IPS-18c (cell line): ENCODE results near the gene IFNA5.

ENCODE experiments used
- H3K4me3 ChIP-seq: 2 replicates; pipeline ENCODE4 v1.7.0; 2013; ENCODE audit warnings: low read depth, mild to moderate bottlenecking, low read length, moderate library complexity; ENCODE audit not compliant: insufficient read depth
- H3K9me3 ChIP-seq: one replicate; pipeline ENCODE4 v1.6.1; 2013; ENCODE audit warnings: mild to moderate bottlenecking, low read length, moderate library complexity; ENCODE audit not compliant: control insufficient read depth, insufficient read depth

Gene IFNA5

GRCh38 chr9:21314152-21314551, 9.0 kb upstream of the IFNA5 start:
- no peaks in the 10 kb centered on the region for H3K9me3 ChIP-seq
- H3K4me3 ChIP-seq, result no peak overlapping the region

GRCh38 chr9:21311889-21312288, 6.8 kb upstream of the IFNA5 start:
- H3K9me3 ChIP-seq, result no peaks in the 10 kb centered on the region
- no peak overlapping the region for H3K4me3 ChIP-seq

- Histone ChIP-seq H3K4me3 (no peak overlapping the region), H3K9me3 (no peaks in the 10 kb centered on the region)
Observed at GRCh38 chr9:21295992-21296391, 9.1 kb downstream of the IFNA5 start.

GRCh38 chr9:21294904-21295538, 10.1 kb downstream of the IFNA5 start:
- Histone ChIP-seq H3K9me3 (no peaks in the 10 kb centered on the region), H3K4me3 (no peak overlapping the region)

- Histone ChIP-seq H3K9me3 (no peaks in the 10 kb centered on the region), H3K4me3 (no peak overlapping the region)
Observed at GRCh38 chr9:21294364-21294774, 10.7 kb downstream of the IFNA5 start.

GRCh38 chr9:21289848-21290247, 15.3 kb downstream of the IFNA5 start:
- Histone ChIP-seq H3K9me3 (no peaks in the 10 kb centered on the region), H3K4me3 (no peak overlapping the region)

GRCh38 chr9:21287280-21287679, 17.8 kb downstream of the IFNA5 start:
- Histone ChIP-seq H3K4me3 (no peak overlapping the region), H3K9me3 (no peaks in the 10 kb centered on the region)

GRCh38 chr9:21286659-21287058, 18.5 kb downstream of the IFNA5 start:
- Histone ChIP-seq H3K4me3 (no peak overlapping the region), H3K9me3 (no peaks in the 10 kb centered on the region)

GRCh38 chr9:21286099-21286498, 19.0 kb downstream of the IFNA5 start:
- Histone ChIP-seq H3K9me3 (no peaks in the 10 kb centered on the region), H3K4me3 (no peak overlapping the region)

- no peak overlapping the region for H3K4me3 ChIP-seq
- no peaks in the 10 kb centered on the region for H3K9me3 ChIP-seq
Observed at GRCh38 chr9:21281275-21281674, 23.8 kb downstream of the IFNA5 start.

GRCh38 chr9:21268347-21268657, 36.8 kb downstream of the IFNA5 start:
- H3K9me3 ChIP-seq, result no peaks in the 10 kb centered on the region
- H3K4me3 ChIP-seq, result no peak overlapping the region

GRCh38 chr9:21267485-21268346, 37.4 kb downstream of the IFNA5 start:
- Histone ChIP-seq H3K4me3 (no peak overlapping the region), H3K9me3 (no peaks in the 10 kb centered on the region)

- Histone ChIP-seq H3K9me3 (no peaks in the 10 kb centered on the region), H3K4me3 (no peak overlapping the region)
Observed at GRCh38 chr9:21266733-21267484, 38.2 kb downstream of the IFNA5 start.

- no peaks in the 10 kb centered on the region for H3K9me3 ChIP-seq
- no peak overlapping the region for H3K4me3 ChIP-seq
Observed at GRCh38 chr9:21265421-21266189, 39.5 kb downstream of the IFNA5 start.

- no peak overlapping the region for H3K4me3 ChIP-seq
- peaks cover 2% of the 10 kb centered on the region for H3K9me3 ChIP-seq
Observed at GRCh38 chr9:21255538-21256212, 49.4 kb downstream of the IFNA5 start.
